NT2/D1 (cell line): ENCODE measurements around the gene ZNF652.
"Not testable (repeated sequence)": the region's sequence is repeated elsewhere in the genome, so short reads cannot be mapped to it uniquely, and the experiment has no call there.

Experiments
- DNase-seq: peaks from one replicate; pipeline ENCODE4 v3.0.0-alpha.2; 2011; ENCODE audit warnings: low read depth, low spot score
- H3K27me3 ChIP-seq: 2 replicates; pipeline ENCODE4 v1.6.0; 2011; ENCODE audit warnings: mild to moderate bottlenecking; ENCODE audit not compliant: insufficient read length, insufficient read depth
- H3K36me3 ChIP-seq: 2 replicates; pipeline ENCODE4 v1.6.1; 2011; ENCODE audit warnings: mild to moderate bottlenecking, low read length, mixed read lengths; ENCODE audit not compliant: insufficient read depth, insufficient read length
- H3K4me1 ChIP-seq: 2 replicates; pipeline ENCODE4 v1.5.1; 2011; ENCODE audit not compliant: insufficient read depth, insufficient read length
- H3K4me3 ChIP-seq: 2 replicates; pipeline ENCODE4 v1.5.1; 2011; ENCODE audit warnings: low read depth; ENCODE audit not compliant: insufficient read length
- H3K9ac ChIP-seq: 2 replicates; pipeline ENCODE4 v1.6.0; 2011; ENCODE audit warnings: low read depth; ENCODE audit not compliant: insufficient read length
- H3K9me3 ChIP-seq: 2 replicates; pipeline ENCODE4 v1.5.1; 2011; ENCODE audit warnings: mild to moderate bottlenecking, low read length; ENCODE audit not compliant: insufficient read depth
- SUZ12 ChIP-seq: IDR thresholded peaks from 2 replicates; pipeline ENCODE4 v1.6.1; 2011; ENCODE audit not compliant: insufficient read length, insufficient read depth; ENCODE audit errors: extremely low read depth
- YY1 ChIP-seq: IDR thresholded peaks from 2 replicates; pipeline ENCODE4 v1.6.1; 2011; ENCODE audit not compliant: insufficient read length, insufficient read depth
- ZNF274 ChIP-seq: IDR thresholded peaks from 2 replicates; pipeline ENCODE4 v1.6.1; 2011; ENCODE audit warnings: mild to moderate bottlenecking, low read depth, low read length

The ZNF652 gene

DNA sequence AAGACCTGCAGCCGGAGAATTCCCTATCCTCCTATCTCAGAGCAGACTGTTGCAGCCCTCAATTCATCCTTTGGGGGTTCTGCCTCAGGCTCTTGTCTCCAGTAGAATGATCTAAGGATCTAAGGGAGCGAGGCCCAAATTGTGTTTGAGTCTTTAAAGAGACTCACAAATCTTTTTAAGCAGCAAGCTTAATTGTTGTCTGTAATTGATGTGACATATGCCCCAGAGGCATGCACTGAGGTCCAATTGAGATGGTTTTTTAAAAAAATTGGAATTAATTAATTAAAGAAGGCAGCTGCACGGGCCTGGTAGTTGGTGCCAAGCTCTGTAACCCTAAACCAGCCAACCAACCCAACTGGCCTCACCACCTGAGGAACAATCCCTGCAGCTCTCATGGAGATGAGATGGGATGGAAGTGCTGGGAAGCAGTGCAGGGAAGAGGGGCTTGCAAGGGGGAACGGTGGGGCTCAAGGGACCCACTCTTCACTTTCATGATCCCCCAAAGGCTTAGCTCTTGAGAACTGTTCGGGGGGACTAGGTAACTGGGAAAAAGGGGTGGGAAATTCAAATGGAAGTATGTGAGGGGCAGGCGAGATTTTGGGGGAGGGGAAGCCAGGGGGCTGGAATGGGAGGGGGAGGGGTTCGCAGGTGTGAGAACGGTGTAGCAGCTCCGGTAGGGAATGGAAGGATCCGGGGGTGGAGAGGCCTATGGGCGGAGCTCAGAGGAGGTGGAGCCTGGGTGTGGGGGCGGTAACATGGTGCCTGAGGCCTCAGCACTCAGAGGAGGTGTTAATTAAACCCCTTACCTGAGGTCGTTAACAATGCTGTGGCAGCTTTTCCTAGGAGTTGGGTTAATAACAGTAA, 9.2 kb upstream of the ZNF652 start:
- no peak for DNase-seq
- no peak overlapping the region for H3K9ac ChIP-seq
- H3K4me1 ChIP-seq: no peaks in the 10 kb centered on the region
- H3K9me3 ChIP-seq: no peaks in the 10 kb centered on the region
- TF ChIP-seq ZNF274: no peak
- TF ChIP-seq YY1: no peak
- no peak for TF ChIP-seq SUZ12
- no peaks in the 10 kb centered on the region for H3K36me3 ChIP-seq
- H3K27me3 ChIP-seq: no peaks in the 10 kb centered on the region
- H3K4me3 ChIP-seq: no peak overlapping the region

DNA sequence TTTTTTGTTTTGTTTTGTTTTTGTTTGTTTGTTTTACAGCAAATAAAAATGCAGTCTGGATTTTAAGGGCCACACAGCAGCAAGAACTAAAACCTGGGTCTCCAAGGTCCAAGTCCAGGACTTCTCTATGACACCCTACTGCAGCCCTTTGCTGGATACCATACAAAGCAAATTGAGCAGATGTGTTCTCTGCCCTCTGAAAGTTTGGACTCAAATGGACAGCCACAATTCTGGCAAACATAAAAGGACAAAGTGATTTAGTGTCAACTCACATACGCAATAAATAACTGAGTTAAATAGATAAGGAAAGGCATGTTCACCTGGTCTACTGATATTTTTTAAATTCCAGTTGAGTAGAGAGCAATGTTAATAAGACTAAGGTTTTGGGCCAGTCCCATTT, 7.7 kb upstream of the ZNF652 start:
- Histone ChIP-seq H3K9me3 (no peaks in the 10 kb centered on the region), H3K36me3 (no peaks in the 10 kb centered on the region), H3K4me3 (no peak overlapping the region), H3K27me3 (no peaks in the 10 kb centered on the region), H3K4me1 (no peaks in the 10 kb centered on the region), H3K9ac (no peak overlapping the region)
- no peak for DNase-seq
- TF ChIP-seq ZNF274 (no peak), YY1 (no peak), SUZ12 (no peak)

DNA sequence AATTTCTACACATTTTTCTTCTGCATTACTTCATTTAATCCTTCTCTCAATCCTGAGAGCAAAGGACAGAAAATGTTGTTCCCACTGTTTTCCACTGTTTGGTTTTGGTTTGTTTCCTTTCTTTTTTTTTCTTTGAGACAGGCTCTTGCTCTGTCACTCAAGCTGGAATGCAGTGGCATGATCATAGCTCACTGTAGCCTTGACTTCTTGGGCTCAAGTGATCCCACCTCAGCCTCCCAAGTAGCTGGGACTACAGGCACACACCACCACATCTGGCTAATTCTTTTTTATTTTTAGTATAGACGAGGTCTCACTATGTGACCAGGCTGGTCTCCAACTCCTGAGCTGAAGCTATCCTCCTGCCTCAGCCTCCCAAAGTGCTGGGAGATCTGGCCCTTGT, 7.0 kb upstream of the ZNF652 start:
- DNase-seq: no peak
- no peaks in the 10 kb centered on the region for H3K4me1 ChIP-seq
- H3K9ac ChIP-seq: no peak overlapping the region
- H3K36me3 ChIP-seq: no peaks in the 10 kb centered on the region
- no peaks in the 10 kb centered on the region for H3K27me3 ChIP-seq
- no peak overlapping the region for H3K4me3 ChIP-seq
- no peak for TF ChIP-seq SUZ12
- H3K9me3 ChIP-seq: no peaks in the 10 kb centered on the region

DNA sequence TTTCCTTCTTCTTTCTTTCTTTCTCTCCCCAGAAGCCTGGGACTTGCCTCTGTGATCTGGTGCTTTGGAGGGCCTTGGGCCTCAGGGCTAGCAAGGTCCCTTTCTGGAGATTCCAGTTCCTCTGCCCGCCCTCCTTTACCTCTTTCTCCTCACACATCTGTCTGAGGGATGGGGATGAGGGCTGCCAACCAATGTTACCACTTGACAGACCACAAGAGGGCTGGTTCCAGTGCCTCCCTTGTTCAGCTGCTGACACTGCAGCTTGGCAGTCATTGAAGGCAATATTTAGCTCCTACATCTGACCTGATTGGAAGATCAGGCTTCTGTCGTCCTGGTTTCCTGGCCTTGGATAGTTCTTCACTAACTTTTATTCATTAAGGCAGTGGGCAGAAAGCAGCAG, 3.6 kb upstream of the ZNF652 start:
- no peaks in the 10 kb centered on the region for H3K9me3 ChIP-seq
- no peaks in the 10 kb centered on the region for H3K36me3 ChIP-seq
- H3K4me3 ChIP-seq: no peak overlapping the region
- DNase-seq: no peak
- TF ChIP-seq SUZ12 (no peak), YY1 (no peak), ZNF274 (no peak)
- no peaks in the 10 kb centered on the region for H3K4me1 ChIP-seq
- H3K27me3 ChIP-seq: no peaks in the 10 kb centered on the region
- no peak overlapping the region for H3K9ac ChIP-seq

DNA sequence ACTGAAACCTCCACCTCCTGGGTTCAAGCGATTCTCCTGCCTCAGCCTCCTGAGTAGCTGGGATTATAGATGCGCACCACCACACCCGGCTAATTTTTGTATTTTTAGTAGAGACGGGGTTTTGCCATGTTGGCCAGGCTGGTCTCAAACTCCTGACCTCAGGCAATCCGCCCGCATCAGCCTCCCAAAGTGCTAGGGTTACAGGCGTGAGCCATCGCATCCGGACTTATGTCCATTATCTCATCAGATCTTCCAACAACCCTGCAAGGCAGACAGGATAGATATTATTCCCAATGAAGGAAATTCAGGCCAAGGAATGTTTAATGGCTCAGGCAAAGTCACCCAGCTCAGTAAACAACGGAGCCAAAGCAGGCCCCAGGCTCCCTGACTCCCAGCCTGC, 3.1 kb upstream of the ZNF652 start:
- not testable (repeated sequence) for H3K36me3 ChIP-seq, H3K27me3 ChIP-seq, H3K4me3 ChIP-seq, DNase-seq, H3K9me3 ChIP-seq, H3K9ac ChIP-seq, H3K4me1 ChIP-seq

DNA sequence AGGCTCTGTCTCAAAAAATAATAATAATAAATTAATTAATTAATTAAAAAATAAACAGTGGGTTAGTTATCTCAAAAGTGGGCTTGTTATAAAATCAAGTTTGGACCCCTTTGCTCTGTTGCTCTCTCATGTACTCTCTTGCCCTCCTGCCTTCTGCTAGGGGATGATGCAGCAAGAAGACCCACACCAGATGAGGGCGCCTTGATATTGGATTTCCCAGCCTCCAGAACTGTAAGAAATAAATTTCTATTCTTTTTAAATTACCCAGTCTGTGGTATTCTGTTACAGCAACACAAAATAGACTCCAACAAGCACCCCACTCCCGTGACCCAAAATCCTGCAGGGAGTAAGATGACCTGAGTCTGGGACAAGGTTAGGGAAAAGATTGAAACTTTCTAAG, 2.1 kb upstream of the ZNF652 start:
- Histone ChIP-seq H3K4me3 (no peak overlapping the region), H3K9ac (no peak overlapping the region), H3K4me1 (no peaks in the 10 kb centered on the region), H3K27me3 (no peaks in the 10 kb centered on the region), H3K9me3 (no peaks in the 10 kb centered on the region), H3K36me3 (no peaks in the 10 kb centered on the region)
- DNase-seq: no peak
- TF ChIP-seq SUZ12 (no peak), YY1 (no peak), ZNF274 (no peak)

DNA sequence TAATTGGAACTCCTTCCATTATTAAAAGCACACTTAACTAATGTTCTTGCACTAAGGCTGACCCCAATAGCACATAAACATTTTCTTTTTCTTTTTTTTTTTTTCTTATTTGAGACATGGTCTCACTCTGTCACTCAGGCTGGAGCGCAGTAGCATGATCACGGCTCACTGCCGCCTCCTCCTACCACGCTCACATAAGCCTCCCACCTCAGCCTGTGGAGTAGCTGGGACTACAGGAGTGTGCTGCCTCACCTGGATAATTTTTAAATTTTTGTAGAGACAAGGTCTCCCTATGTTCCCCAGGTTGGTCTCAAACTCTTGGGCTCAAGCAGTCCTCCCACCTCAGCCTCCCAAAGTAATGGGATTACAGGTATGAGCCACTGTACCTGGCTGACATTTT, 1.2 kb upstream of the ZNF652 start:
- Histone ChIP-seq H3K27me3 (no peaks in the 10 kb centered on the region), H3K4me3 (no peak overlapping the region), H3K9ac (no peak overlapping the region), H3K9me3 (no peaks in the 10 kb centered on the region), H3K36me3 (no peaks in the 10 kb centered on the region), H3K4me1 (no peaks in the 10 kb centered on the region)
- no peak for DNase-seq
- TF ChIP-seq SUZ12 (no peak), YY1 (no peak), ZNF274 (no peak)

DNA sequence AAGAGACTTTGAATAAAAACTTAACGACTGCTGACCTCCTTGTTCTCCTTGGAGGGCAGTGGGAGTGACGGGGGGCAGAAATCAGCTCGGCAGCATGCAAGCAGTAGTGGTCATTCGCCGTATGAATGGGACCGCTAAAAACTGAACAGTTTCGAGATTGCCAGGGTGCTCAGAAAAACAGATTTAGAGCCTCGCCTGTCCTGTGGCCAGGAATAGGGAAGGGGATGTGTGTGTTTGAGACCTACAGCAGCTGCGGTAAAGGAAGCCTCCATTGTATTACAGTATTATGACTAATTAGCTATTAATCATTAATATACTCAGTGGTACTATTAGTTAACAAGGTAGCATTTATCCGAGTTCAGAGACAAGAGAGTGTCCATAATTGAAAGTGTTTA, 670 bp upstream of the ZNF652 start:
- Histone ChIP-seq H3K4me3 (peak overlapping the region; percentile 66), H3K9ac (peak overlapping the region; percentile 71), H3K4me1 (no peaks in the 10 kb centered on the region), H3K9me3 (no peaks in the 10 kb centered on the region), H3K27me3 (no peaks in the 10 kb centered on the region), H3K36me3 (no peaks in the 10 kb centered on the region)
- DNase-seq: no peak
- TF ChIP-seq SUZ12 (no peak), YY1 (no peak), ZNF274 (no peak)
